Thoracic aorta (tissue), 2 donors: ENCODE data around the gene PARD3B. TPM values are rescaled to one million over a fixed set of nuclear protein-coding genes. Genes with fewer than 3 reads are reported as not detected.

Source experiments
- ATAC-seq: fragments of 150-250 bp; one replicate; pipeline ENCODE4 v1.8.0; 2017; ENCODE audit warnings: low read depth; ENCODE audit not compliant: insufficient number of reproducible peaks, low FRiP score
- DNase-seq: peaks from one replicate; pipeline ENCODE4 v3.0.0-alpha.2; 2020; ENCODE audit warnings: low spot score
- H3K27ac ChIP-seq, 2 donors: fragments of 200-600 bp; sonication (generic); 1 replicate in 1 of 2; 2 replicates in 1 of 2; pipeline ENCODE4 v1.5.1; 2016; ENCODE audit warnings: mild to moderate bottlenecking in 2 of 2, moderate library complexity in 2 of 2
- H3K27me3 ChIP-seq: fragments of 200-600 bp; sonication (generic); replicated peaks from 2 replicates; pipeline ENCODE4 v1.6.0; 2016; ENCODE audit warnings: mild to moderate bottlenecking; ENCODE audit not compliant: insufficient read depth
- H3K36me3 ChIP-seq: fragments of 200-600 bp; sonication (generic); one replicate; pipeline ENCODE4 v1.5.1; 2016
- H3K4me1 ChIP-seq, 2 donors: fragments of 200-600 bp; sonication (generic); 1 replicate in 1 of 2; 2 replicates in 1 of 2; pipeline versions ENCODE4 v1.5.1 to v1.6.0; 2016; ENCODE audit warnings: low read depth in 2 of 2, mild to moderate bottlenecking in 1 of 2; ENCODE audit not compliant: control insufficient read depth in 1 of 2
- H3K4me3 ChIP-seq: fragments of 200-600 bp; sonication (generic); 2 replicates; pipeline ENCODE4 v1.5.1; 2016; ENCODE audit warnings: mild to moderate bottlenecking
- H3K9me3 ChIP-seq: fragments of 200-600 bp; sonication (generic); 2 replicates; pipeline ENCODE4 v1.5.1; 2016
- CTCF ChIP-seq: fragments of 200-600 bp; sonication (generic); IDR thresholded peaks from one replicate; pipeline ENCODE4 v1.5.1; 2019; ENCODE audit warnings: antibody characterized with exemption
- total RNA-seq, 2 donors: library from RNA; depleted of rRNA; stranded (reverse); fragments of >200 nt; gene quantifications; one replicate each; pipeline versions ENCODE4 v1.1.0 to v1.2.3, GENCODE V29; 2016

The PARD3B gene
- total RNA-seq, 2 donors from 2014 or later = 25.7 to 34.5 TPM

- Histone ChIP-seq H3K27ac (no peak overlapping the region), H3K9me3 (no peaks in the 10 kb centered on the region), H3K36me3 (no peaks in the 10 kb centered on the region), H3K4me3 (no peak overlapping the region), H3K27me3 (no peaks in the 10 kb centered on the region), H3K4me1 (no peaks in the 10 kb centered on the region)
- TF ChIP-seq CTCF = no peak
- no peak for ATAC-seq
- no peak for DNase-seq
Observed at GRCh38 chr2:205190528-205190927, 645.3 kb downstream of the PARD3B start.

GRCh38 chr2:205193125-205193835 lies 648.0 kb downstream of the PARD3B start:
- Histone ChIP-seq H3K9me3 (no peaks in the 10 kb centered on the region), H3K27ac (no peak overlapping the region), H3K27me3 (no peaks in the 10 kb centered on the region), H3K4me1 (peaks cover 0 to 3% of the 10 kb centered on the region in 2 donors), H3K36me3 (no peaks in the 10 kb centered on the region), H3K4me3 (no peak overlapping the region)
- no peak for TF ChIP-seq CTCF
- ATAC-seq (no peak), DNase-seq (no peak)

GRCh38 chr2:205193836-205194228 lies 648.6 kb downstream of the PARD3B start:
- no peak for TF ChIP-seq CTCF
- peaks cover 0 to 3% of the 10 kb centered on the region in 2 donors for H3K4me1 ChIP-seq
- no peak overlapping the region for H3K27ac ChIP-seq
- H3K27me3 ChIP-seq = no peaks in the 10 kb centered on the region
- no peaks in the 10 kb centered on the region for H3K9me3 ChIP-seq
- H3K4me3 ChIP-seq = no peak overlapping the region
- no peak for DNase-seq
- H3K36me3 ChIP-seq = no peaks in the 10 kb centered on the region
- ATAC-seq = no peak

- H3K27ac ChIP-seq = no peak overlapping the region
- peaks cover 0 to 3% of the 10 kb centered on the region in 2 donors for H3K4me1 ChIP-seq
- DNase-seq (no peak), ATAC-seq (no peak)
- no peak overlapping the region for H3K4me3 ChIP-seq
- H3K36me3 ChIP-seq = no peaks in the 10 kb centered on the region
- H3K9me3 ChIP-seq = no peaks in the 10 kb centered on the region
- H3K27me3 ChIP-seq = no peaks in the 10 kb centered on the region
- no peak for TF ChIP-seq CTCF
Observed at GRCh38 chr2:205197468-205198139, 652.3 kb downstream of the PARD3B start.

- Histone ChIP-seq H3K4me1 (peaks cover 0 to 3% of the 10 kb centered on the region in 2 donors), H3K9me3 (no peaks in the 10 kb centered on the region), H3K27ac (no peak overlapping the region), H3K27me3 (no peaks in the 10 kb centered on the region), H3K4me3 (no peak overlapping the region), H3K36me3 (no peaks in the 10 kb centered on the region)
- no peak for ATAC-seq
- DNase-seq = no peak
- TF ChIP-seq CTCF = no peak
Observed at GRCh38 chr2:205198140-205198525, 652.9 kb downstream of the PARD3B start.
